Erythroblast (primary cell): Measurements from ENCODE around the gene LAMB3.

Source experiments
- DNase-seq, 2 experiments: peaks; one replicate each; lab custom pipeline; 2025; lab: John Stamatoyannopoulos, UW
- GATA1 ChIP-seq: IDR thresholded peaks from 2 replicates; pipeline ENCODE4 v1.6.1; 2011; ENCODE audit warnings: low read depth, mild to moderate bottlenecking, control low read depth, low read length, moderate library complexity
- POLR2A ChIP-seq: IDR thresholded peaks from 2 replicates; pipeline ENCODE4 v1.6.1; 2011; ENCODE audit warnings: mild to moderate bottlenecking, low read length

Gene LAMB3

DNA sequence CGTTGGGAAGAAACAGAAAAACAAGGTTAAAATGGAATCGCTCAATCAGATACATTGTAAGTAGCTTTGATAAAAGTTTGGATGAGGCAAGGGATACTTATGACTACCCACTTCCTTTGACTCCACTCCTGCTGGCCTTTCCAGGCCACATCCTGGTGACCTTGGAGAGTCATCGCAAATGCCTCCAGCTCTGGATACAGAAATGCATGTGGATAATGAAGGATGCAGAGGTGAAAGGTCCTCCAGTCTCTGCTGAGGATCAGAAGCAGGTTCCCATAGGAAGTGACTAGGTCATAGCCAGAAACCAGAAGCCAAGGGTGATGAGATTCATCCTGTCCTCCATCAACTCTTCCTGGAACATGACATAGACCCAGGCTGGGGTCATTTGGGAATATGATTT lies 74.9 kb downstream of the LAMB3 start:
- no peak for DNase-seq
- no peak for TF ChIP-seq POLR2A
- TF ChIP-seq GATA1: no peak

DNA sequence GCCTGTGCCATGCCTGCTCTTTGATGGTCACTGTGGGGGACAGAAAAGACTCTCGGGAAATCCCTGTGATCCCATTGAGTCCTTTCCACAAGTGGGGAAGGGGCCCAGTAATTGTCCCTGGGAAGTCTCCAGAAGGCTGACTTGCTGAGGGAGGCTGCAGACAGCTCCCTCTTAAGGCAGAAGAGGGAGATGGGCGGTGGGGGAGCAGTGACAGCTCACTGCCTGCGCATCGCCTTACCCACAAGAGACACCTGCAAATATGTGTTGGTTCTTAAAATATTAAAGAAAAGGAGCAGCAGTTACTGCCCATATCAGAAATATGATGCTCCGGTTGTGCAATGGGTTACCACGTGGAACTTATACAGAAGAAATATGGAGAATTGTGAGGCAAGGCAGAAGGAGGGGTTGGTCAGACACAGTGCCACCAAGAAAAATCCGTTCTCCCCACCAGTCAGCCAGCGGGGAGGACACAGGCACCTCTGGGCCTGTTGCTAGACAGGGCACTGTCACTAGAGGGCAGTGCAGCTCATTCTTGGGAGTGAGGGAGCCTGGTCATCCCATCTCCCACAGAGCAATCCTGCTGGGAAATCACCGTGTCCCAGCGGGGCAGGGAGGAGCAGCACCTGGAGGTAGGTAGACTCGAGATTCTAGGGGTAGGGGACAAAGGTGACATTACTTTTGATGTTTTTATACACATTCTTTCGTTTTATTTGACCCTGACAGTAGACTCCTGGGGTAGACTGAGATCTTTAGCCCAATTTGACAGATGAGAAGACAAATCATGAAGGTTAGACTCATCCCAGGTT lies 75.6 kb downstream of the LAMB3 start:
- DNase-seq: peak; percentile 26 to 74

DNA sequence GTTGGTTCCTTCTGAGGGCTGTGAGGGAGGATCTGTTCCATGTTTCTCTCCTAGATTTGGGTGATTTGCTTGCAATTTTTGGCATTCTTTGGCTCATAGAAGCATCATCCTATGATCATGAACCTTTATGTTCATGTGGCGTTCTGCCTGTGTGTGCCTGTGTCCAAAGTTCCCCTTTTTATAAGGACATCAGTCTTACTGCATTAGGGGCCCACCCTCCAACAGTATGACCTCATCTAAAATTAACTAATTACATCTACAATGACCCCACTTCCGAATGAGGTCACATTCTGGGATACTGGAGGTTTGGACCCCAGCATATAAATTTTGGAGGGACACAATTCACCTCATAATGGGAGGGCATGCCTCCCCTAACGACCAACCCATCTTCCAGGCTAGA lies 81.5 kb downstream of the LAMB3 start:
- DNase-seq: no peak
- no peak for TF ChIP-seq GATA1
- no peak for TF ChIP-seq POLR2A

More for the DNA sequence above, 75.6 kb downstream of the LAMB3 start:
- no peak for TF ChIP-seq GATA1
- no peak for TF ChIP-seq POLR2A

DNA sequence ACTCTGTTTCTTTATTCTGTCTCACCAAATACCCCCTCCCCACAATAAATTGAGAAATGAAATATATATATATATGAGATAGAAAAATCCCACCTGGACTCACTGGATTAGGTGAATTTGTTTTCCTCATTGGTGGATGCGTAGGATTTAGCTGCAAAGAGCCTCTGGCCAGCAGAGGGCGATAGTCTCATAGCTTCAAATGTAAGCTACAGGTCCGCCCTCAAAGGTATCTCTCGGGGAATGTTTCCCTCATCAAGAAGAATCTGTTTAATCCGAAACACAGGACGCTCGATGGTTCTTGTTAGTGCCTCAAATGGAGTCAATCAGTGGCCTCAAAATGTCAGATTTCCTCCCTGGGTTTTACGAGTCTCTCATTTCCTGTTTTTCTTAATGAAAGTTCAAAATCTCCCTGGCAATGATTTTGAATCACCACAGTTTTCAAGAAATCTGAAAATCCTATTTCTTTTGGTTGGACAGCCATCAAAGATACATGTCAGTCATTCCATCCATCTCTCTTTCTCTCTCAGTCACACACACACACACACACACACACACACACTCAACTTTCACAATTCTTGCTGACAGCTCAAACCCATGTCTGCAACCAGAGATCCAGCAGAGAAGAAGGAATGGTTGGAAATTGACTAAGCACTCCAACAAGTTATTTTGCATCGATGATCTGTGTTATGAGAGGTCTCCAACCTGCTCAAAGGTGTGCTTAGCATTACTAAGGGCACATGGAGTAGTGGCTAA lies 82.6 kb downstream of the LAMB3 start:
- peak; percentile 73 to 86 for DNase-seq
- TF ChIP-seq POLR2A: no peak
- no peak for TF ChIP-seq GATA1

DNA sequence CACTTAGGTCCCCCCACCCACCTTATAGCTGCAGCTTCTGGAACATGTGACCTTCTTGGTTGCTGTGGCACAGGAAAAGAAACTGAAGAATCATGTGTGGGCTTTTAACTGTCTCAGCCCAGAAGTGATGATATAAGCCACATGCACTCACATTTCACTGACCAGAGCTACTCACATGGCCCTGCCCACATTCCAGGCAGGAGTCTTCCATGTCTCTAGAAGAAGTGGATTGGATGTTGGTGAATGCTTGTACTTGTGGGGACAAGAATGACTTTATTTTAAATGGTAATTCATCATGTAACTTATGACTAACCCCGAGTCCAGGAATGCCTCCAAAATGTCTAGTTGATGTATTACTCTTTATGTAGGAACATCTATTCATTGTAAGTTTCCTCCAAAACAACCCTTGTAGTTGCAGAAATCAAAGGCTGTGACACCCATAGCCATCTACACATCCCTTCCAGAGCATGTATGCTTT lies 84.5 kb downstream of the LAMB3 start:
- no peak for DNase-seq
- TF ChIP-seq POLR2A (no peak), GATA1 (no peak)

DNA sequence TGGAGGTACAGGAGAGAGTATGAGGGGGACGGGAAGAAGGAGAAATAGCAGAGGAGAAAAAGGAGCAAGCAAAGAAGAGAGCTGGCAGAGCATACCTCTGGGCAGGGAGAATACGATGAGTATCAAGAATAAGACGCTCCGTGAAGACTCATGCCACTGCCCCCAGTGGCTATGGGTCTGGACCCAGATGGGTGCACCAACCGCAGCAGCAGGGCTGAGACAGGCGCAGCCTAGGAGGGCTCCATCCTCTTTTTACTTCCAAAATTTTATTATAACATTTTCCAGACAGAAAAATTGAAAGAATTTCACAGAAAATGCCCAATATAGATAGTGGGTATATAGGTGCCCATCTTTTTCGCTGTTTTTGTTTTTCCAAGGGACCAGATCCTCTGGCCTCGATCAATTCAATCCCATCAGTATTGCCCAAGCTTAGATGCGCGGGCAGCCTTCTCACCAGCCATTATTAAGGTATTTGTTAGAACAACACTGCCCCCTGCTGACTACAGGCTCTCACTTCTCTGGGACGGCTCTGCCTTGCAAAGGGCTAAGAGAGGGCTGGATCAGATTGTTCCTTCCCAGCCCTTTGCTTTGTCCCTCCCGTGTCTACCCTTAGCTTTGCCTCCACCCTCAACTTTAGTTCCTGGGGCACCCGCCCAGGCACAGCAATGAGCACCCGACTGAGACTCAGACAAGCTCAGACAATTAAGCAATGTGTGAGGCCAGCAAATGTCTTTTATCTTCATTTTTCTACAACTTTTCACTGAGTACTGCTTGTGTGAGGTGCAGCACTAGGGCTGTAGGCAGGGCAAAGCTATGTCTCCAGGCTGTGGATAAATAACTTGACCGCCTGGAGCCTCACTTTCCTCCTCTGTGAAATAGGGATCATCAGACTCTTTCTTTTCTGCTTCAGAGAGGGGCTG lies 86.2 kb downstream of the LAMB3 start:
- no peak for TF ChIP-seq GATA1
- no peak for TF ChIP-seq POLR2A
- DNase-seq: peak; percentile 70 to 84
